ENCODE results near the gene NEAT1. TPM values are rescaled to one million over a fixed set of nuclear protein-coding genes. Genes with fewer than 3 reads are reported as not detected.

Gene NEAT1
- total RNA-seq, 1 donor: 818 TPM

- H3K79me2 ChIP-seq (ENCODE audit: insufficient read depth, low read length): peaks cover 4% of the 10 kb centered on the region
- H3K4me2 ChIP-seq (ENCODE audit: insufficient read depth, low read length): no peak overlapping the region
- H3K36me3 ChIP-seq (ENCODE audit: insufficient read depth, low read length): no peaks in the 10 kb centered on the region
- peak; percentile 36 for DNase-seq (ENCODE audit: insufficient read length, low spot score, missing footprints)
- TF ChIP-seq CTCF (IDR thresholded peaks at IDR 0.05; ENCODE audit: extremely low read depth, low read depth, low read length): no peak
- no peaks in the 10 kb centered on the region for H4K20me1 ChIP-seq (ENCODE audit: insufficient read depth, low read length)
- H3K27ac ChIP-seq (ENCODE audit: low read depth, low read length): no peak overlapping the region
- no peak overlapping the region for H3K4me3 ChIP-seq (ENCODE audit: insufficient read depth, low read length)
- no peaks in the 10 kb centered on the region for H3K27me3 ChIP-seq (ENCODE audit: insufficient read depth, low read length)
- no peaks in the 10 kb centered on the region for H3K9me3 ChIP-seq (ENCODE audit: low read depth, low read length)
- peaks cover 17% of the 10 kb centered on the region for H3K4me1 ChIP-seq (ENCODE audit: insufficient read depth, low read length)
- H2AFZ ChIP-seq (ENCODE audit: low read length): no peak overlapping the region
These were observed 43.5 kb upstream of the NEAT1 start for GRCh38 chr11:65378928-65379638.

GRCh38 chr11:65379698-65380459 is 42.7 kb upstream of the NEAT1 start:
- no peak for TF ChIP-seq CTCF (IDR thresholded peaks at IDR 0.05; ENCODE audit: extremely low read depth, low read depth, low read length)
- no peak overlapping the region for H3K27ac ChIP-seq (ENCODE audit: low read depth, low read length)
- no peaks in the 10 kb centered on the region for H3K36me3 ChIP-seq (ENCODE audit: insufficient read depth, low read length)
- H3K4me1 ChIP-seq (ENCODE audit: insufficient read depth, low read length): peaks cover 17% of the 10 kb centered on the region
- no peaks in the 10 kb centered on the region for H3K27me3 ChIP-seq (ENCODE audit: insufficient read depth, low read length)
- peak; percentile 10 for DNase-seq (ENCODE audit: insufficient read length, low spot score, missing footprints)
- H3K4me3 ChIP-seq (ENCODE audit: insufficient read depth, low read length): no peak overlapping the region
- no peaks in the 10 kb centered on the region for H3K9me3 ChIP-seq (ENCODE audit: low read depth, low read length)
- H3K79me2 ChIP-seq (ENCODE audit: insufficient read depth, low read length): peaks cover 7% of the 10 kb centered on the region
- H4K20me1 ChIP-seq (ENCODE audit: insufficient read depth, low read length): no peaks in the 10 kb centered on the region
- H3K4me2 ChIP-seq (ENCODE audit: insufficient read depth, low read length): no peak overlapping the region
- no peak overlapping the region for H2AFZ ChIP-seq (ENCODE audit: low read length)

- Histone ChIP-seq H3K27ac (ENCODE audit: low read depth, low read length) (no peak overlapping the region), H3K4me3 (ENCODE audit: insufficient read depth, low read length) (no peak overlapping the region)
These were observed 42.0 kb upstream of the NEAT1 start for GRCh38 chr11:65380460-65381119.

More at GRCh38 chr11:65380460-65381119, 42.0 kb upstream of the NEAT1 start:
- peak; percentile 21 for DNase-seq (ENCODE audit: insufficient read length, low spot score, missing footprints)
- Histone ChIP-seq H3K79me2 (ENCODE audit: insufficient read depth, low read length) (peaks cover 7% of the 10 kb centered on the region), H2AFZ (ENCODE audit: low read length) (no peak overlapping the region), H4K20me1 (ENCODE audit: insufficient read depth, low read length) (no peaks in the 10 kb centered on the region), H3K36me3 (ENCODE audit: insufficient read depth, low read length) (no peaks in the 10 kb centered on the region), H3K4me2 (ENCODE audit: insufficient read depth, low read length) (no peak overlapping the region), H3K9me3 (ENCODE audit: low read depth, low read length) (no peaks in the 10 kb centered on the region), H3K4me1 (ENCODE audit: insufficient read depth, low read length) (peaks cover 17% of the 10 kb centered on the region), H3K27me3 (ENCODE audit: insufficient read depth, low read length) (no peaks in the 10 kb centered on the region)
- no peak for TF ChIP-seq CTCF (IDR thresholded peaks at IDR 0.05; ENCODE audit: extremely low read depth, low read depth, low read length)
